HepG2 (cell line): ENCODE measurements around the gene FAM20A. TPM values are rescaled to one million over a fixed set of nuclear protein-coding genes. Genes with fewer than 3 reads are reported as not detected.

Source experiments
- ARNT2 ChIP-seq: sonication (generic); formaldehyde crosslinking; IDR thresholded peaks from 2 replicates; pipeline ENCODE4 v1.8.0; 2022; ENCODE audit warnings: mild to moderate bottlenecking, low read depth, missing genetic modification reagents, moderate library complexity
- ARNTL ChIP-seq: sonication (generic); formaldehyde crosslinking; IDR thresholded peaks from 2 replicates; pipeline ENCODE4 v1.4.0; 2020; ENCODE audit warnings: mild to moderate bottlenecking, missing genetic modification reagents
- CAMTA2 ChIP-seq: sonication (generic); formaldehyde crosslinking; IDR thresholded peaks from 2 replicates; pipeline ENCODE4 v1.4.0; 2020; ENCODE audit warnings: mild to moderate bottlenecking, missing genetic modification reagents, borderline replicate concordance
- FIP1L1 ChIP-seq: fragments of 200-400 bp; formaldehyde crosslinking; IDR thresholded peaks from 2 replicates; pipeline ENCODE4 v1.6.1; 2018; ENCODE audit warnings: low read depth, mild to moderate bottlenecking, low read length, moderate library complexity, borderline replicate concordance; ENCODE audit not compliant: insufficient read depth
- FOXO4 ChIP-seq: sonication (generic); formaldehyde crosslinking; conservative IDR thresholded peaks from 2 replicates; pipeline ENCODE4 v1.8.1; 2023; ENCODE audit warnings: missing genetic modification reagents
- FOXP1 ChIP-seq, 2 experiments: fragments of 450-650 bp in 1 of 2; IDR thresholded peaks; 2 replicates each; pipeline ENCODE4 v1.6.1; 2017 to 2018; ENCODE audit warnings: antibody characterized with exemption in 1 of 2
- HDAC2 ChIP-seq: sonication (generic); formaldehyde crosslinking; IDR thresholded peaks from 2 replicates; pipeline ENCODE4 v1.4.0; 2020; ENCODE audit warnings: missing genetic modification reagents
- HHEX ChIP-seq: IDR thresholded peaks from 2 replicates; pipeline ENCODE4 v1.6.1; 2016; ENCODE audit warnings: control low read depth
- HOXA5 ChIP-seq: sonication (generic); formaldehyde crosslinking; IDR thresholded peaks from 2 replicates; pipeline ENCODE4 v1.4.0; 2020; ENCODE audit warnings: missing genetic modification reagents
- KAT2B ChIP-seq: fragments of 150-350 bp; IDR thresholded peaks from 2 replicates; pipeline ENCODE4 v1.6.1; 2014; ENCODE audit warnings: low read depth, low read length, borderline replicate concordance
- NCOA2 ChIP-seq: sonication (generic); formaldehyde crosslinking; IDR thresholded peaks from 2 replicates; pipeline ENCODE4 v1.8.0; 2022; ENCODE audit warnings: inconsistent platforms
- NR2F1 ChIP-seq, 2 experiments: fragments of 450-650 bp in 1 of 2; formaldehyde crosslinking in 1 of 2; IDR thresholded peaks; 2 replicates each; pipeline versions ENCODE4 v1.5.0 to v1.6.1; 2016 to 2020; ENCODE audit warnings: mild to moderate bottlenecking in 1 of 2, missing compliant biosample characterization in 1 of 2, missing genetic modification reagents in 1 of 2, moderate library complexity in 1 of 2
- SALL2 ChIP-seq: sonication (generic); formaldehyde crosslinking; IDR thresholded peaks from 2 replicates; pipeline ENCODE4 v1.8.1; 2023; ENCODE audit warnings: mild to moderate bottlenecking, missing genetic modification reagents, inconsistent platforms
- SNAI1 ChIP-seq: sonication (generic); formaldehyde crosslinking; IDR thresholded peaks from 2 replicates; pipeline ENCODE4 v1.5.0; 2020; ENCODE audit warnings: mild to moderate bottlenecking, missing genetic modification reagents, borderline replicate concordance
- TP53 ChIP-seq: sonication (generic); formaldehyde crosslinking; conservative IDR thresholded peaks from 2 replicates; pipeline ENCODE4 v1.4.0; 2020; ENCODE audit warnings: missing genetic modification reagents
- ZBTB38 ChIP-seq: sonication (generic); formaldehyde crosslinking; IDR thresholded peaks from 2 replicates; pipeline ENCODE4 v1.5.1; 2020; ENCODE audit warnings: mild to moderate bottlenecking, missing genetic modification reagents
- ZNF24 ChIP-seq: fragments of 450-650 bp; IDR thresholded peaks from 2 replicates; pipeline ENCODE4 v1.6.1; 2017; ENCODE audit warnings: antibody characterized with exemption, mild to moderate bottlenecking
- ZNF256 ChIP-seq: sonication (generic); formaldehyde crosslinking; conservative IDR thresholded peaks from 2 replicates; pipeline ENCODE4 v1.4.0; 2020; ENCODE audit warnings: missing genetic modification reagents
- ZNF292 ChIP-seq: sonication (generic); formaldehyde crosslinking; IDR thresholded peaks from 2 replicates; pipeline ENCODE4 v1.8.1; 2022; ENCODE audit warnings: mild to moderate bottlenecking, low read depth, missing genetic modification reagents, borderline replicate concordance
- ZNF367 ChIP-seq: sonication (generic); formaldehyde crosslinking; IDR thresholded peaks from 2 replicates; pipeline ENCODE4 v1.4.0; 2020; ENCODE audit warnings: missing genetic modification reagents, borderline replicate concordance
- ZNF703 ChIP-seq: sonication (generic); formaldehyde crosslinking; IDR thresholded peaks from 2 replicates; pipeline ENCODE4 v1.5.1; 2020; ENCODE audit warnings: missing genetic modification reagents, mild to moderate bottlenecking, moderate library complexity, borderline replicate concordance
- ZNF788 ChIP-seq: sonication (generic); formaldehyde crosslinking; IDR thresholded peaks from 2 replicates; pipeline ENCODE4 v1.5.0; 2020; ENCODE audit warnings: mild to moderate bottlenecking, missing genetic modification reagents, borderline replicate concordance
- ZSCAN20 ChIP-seq: sonication (generic); formaldehyde crosslinking; IDR thresholded peaks from 2 replicates; pipeline ENCODE4 v1.4.0; 2020; ENCODE audit warnings: missing genetic modification reagents, mild to moderate bottlenecking, borderline replicate concordance
- polyA plus RNA-seq, 8 experiments: library from polyadenylated mRNA; depleted of rRNA in 3 of 8; stranded (reverse) in 7 of 8; unstranded in 1 of 8; fragments of >200 nt; fragmentation: Illumina TruSeq in 4 of 8; extraction: Trizol in 4 of 8; gene quantifications; 2 replicates each; pipeline versions ENCODE4 v1.2.1 to v1.2.3, GENCODE V29; 2011 to 2016; ENCODE audit warnings: low read depth in 4 of 8, missing spikeins in 1 of 8, mixed read lengths in 1 of 8; ENCODE audit not compliant: insufficient read depth in 1 of 8
- total RNA-seq, 5 experiments: library from RNA; depleted of rRNA; stranded (reverse); fragments of >200 nt; fragmentation: Illumina TruSeq; extraction: Trizol; gene quantifications; 2 replicates each; pipeline ENCODE4 v1.2.3, GENCODE V29; 2016; ENCODE audit warnings: low read depth in 1 of 5
- TF ChIP-seq, protein P1 (sequence below): IDR thresholded peaks from 2 replicates; pipeline ENCODE4 v1.6.1; 2016; ENCODE audit warnings: low read depth
- TF ChIP-seq, protein P2 (sequence below): sonication (generic); formaldehyde crosslinking; conservative IDR thresholded peaks from 2 replicates; pipeline ENCODE4 v1.5.0; 2020; ENCODE audit warnings: missing genetic modification reagents

FAM20A gene
- total and polyA plus RNA-seq, 2 of the 13 experiments (the other 11 are each of a cell fraction or from before 2014, with no cell fraction given) = 9.3 to 20.7 TPM

DNA sequence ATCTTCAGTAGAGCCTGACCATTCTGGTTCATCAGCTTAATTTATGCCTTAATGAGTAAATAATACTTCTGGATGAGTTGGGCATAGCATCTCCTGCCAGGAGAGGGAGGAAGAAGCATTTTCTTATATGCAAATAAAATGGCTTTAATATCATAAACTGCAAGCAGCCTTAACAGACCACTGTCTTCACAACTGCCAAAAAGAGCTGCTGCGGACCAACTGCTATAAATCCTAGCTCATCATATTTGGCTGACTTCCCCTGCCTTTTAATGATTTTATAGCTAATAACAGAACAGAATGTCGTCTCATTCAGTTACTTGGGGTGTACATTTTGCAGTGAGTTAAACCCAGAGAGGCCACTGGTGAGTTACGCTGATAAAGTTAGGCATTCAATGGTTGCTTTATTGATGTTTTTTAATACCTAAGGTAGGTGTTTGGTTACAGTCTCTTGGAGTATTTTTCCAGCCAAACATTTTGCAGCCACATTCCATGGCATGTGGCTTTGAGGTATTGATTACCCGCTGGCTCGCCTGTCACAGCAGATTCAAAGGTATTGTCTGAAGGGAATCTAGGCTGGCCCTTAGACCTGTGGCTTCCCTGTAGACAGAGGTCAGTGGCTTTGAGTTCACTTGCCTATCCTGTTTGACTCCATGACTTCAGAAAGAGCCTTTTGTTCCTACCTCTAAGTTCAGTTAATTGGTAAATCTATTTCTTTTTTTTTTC lies 16.4 kb downstream of the FAM20A start (continued):
- TF ChIP-seq ZNF256 (CRISPR knock-in tag) = no peak
- TF ChIP-seq SNAI1 (CRISPR knock-in tag) = no peak
- no peak for TF ChIP-seq FOXP1 (IDR thresholded peaks at IDR 0.05)
- peak; percentile 58; the same call in 1 of the 2 replicates for TF ChIP-seq FOXP1 (CRISPR knock-in tag; IDR thresholded peaks at IDR 0.05)
- peak; percentile 87; the same call in 1 of the 2 replicates for TF ChIP-seq ZNF292
- TF ChIP-seq, protein P1, sequence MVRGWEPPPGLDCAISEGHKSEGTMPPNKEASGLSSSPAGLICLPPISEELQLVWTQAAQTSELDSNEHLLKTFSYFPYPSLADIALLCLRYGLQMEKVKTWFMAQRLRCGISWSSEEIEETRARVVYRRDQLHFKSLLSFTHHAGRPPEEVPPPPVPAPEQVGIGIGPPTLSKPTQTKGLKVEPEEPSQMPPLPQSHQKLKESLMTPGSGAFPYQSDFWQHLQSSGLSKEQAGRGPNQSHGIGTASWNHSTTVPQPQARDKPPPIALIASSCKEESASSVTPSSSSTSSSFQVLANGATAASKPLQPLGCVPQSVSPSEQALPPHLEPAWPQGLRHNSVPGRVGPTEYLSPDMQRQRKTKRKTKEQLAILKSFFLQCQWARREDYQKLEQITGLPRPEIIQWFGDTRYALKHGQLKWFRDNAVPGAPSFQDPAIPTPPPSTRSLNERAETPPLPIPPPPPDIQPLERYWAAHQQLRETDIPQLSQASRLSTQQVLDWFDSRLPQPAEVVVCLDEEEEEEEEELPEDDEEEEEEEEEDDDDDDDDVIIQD (CRISPR knock-in tag) = peak; percentile 22; the same call in 1 of the 2 replicates
- TF ChIP-seq ZNF367 (CRISPR knock-in tag) = no peak
- TF ChIP-seq FIP1L1 = no peak
- no peak for TF ChIP-seq ZNF24
- TF ChIP-seq ZNF788 (CRISPR knock-in tag) = peak; percentile 39; the same call in 1 of the 2 replicates
- TF ChIP-seq, protein P2, sequence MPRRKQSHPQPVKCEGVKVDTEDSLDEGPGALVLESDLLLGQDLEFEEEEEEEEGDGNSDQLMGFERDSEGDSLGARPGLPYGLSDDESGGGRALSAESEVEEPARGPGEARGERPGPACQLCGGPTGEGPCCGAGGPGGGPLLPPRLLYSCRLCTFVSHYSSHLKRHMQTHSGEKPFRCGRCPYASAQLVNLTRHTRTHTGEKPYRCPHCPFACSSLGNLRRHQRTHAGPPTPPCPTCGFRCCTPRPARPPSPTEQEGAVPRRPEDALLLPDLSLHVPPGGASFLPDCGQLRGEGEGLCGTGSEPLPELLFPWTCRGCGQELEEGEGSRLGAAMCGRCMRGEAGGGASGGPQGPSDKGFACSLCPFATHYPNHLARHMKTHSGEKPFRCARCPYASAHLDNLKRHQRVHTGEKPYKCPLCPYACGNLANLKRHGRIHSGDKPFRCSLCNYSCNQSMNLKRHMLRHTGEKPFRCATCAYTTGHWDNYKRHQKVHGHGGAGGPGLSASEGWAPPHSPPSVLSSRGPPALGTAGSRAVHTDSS (CRISPR knock-in tag) = no peak
- peak; percentile 72; the same call in 1 of the 2 replicates for TF ChIP-seq HDAC2 (CRISPR knock-in tag)
- TF ChIP-seq HHEX (CRISPR knock-in tag) = no peak
- 0 out of 2 replicates have a peak, but pooled peaks have one; percentile 86 for TF ChIP-seq ZSCAN20 (CRISPR knock-in tag)
- TF ChIP-seq CAMTA2 (CRISPR knock-in tag) = no peak
- TF ChIP-seq ARNTL (CRISPR knock-in tag) = peak; percentile 83; the same call in 1 of the 2 replicates
- 0 out of 2 replicates have a peak, but pooled peaks have one; percentile 47 for TF ChIP-seq ARNT2 (CRISPR knock-in tag)
- TF ChIP-seq HOXA5 (CRISPR knock-in tag) = no peak
- no peak for TF ChIP-seq ZBTB38
- peak; percentile 86 for TF ChIP-seq NCOA2 (CRISPR knock-in tag)
- TF ChIP-seq SALL2 (CRISPR knock-in tag) = 0 out of 2 replicates have a peak, but pooled peaks have one; percentile 31
- TF ChIP-seq FOXO4 = no peak
- peak; percentile 22 to 31; a peak in 2 of 4 replicates for TF ChIP-seq NR2F1 (CRISPR knock-in tag; IDR thresholded peaks at IDR 0.05)
- peak; percentile 60; the same call in 1 of the 2 replicates for TF ChIP-seq KAT2B
- no peak for TF ChIP-seq ZNF703
- TF ChIP-seq TP53 = no peak
